Type B pancreatic cell (in vitro differentiated cells): Measurements from ENCODE around the gene NFATC2IP. TPM values are rescaled to one million over a fixed set of nuclear protein-coding genes. Genes with fewer than 3 reads are reported as not detected.

Experiments used
- DNase-seq: peaks from one replicate; pipeline ENCODE4 v3.0.0; 2021; ENCODE audit warnings: mixed read lengths; ENCODE audit not compliant: unreplicated experiment; ENCODE audit errors: extremely low spot score
- H3K27ac Mint-ChIP-seq: 2 replicates; pipeline ENCODE4 v1.8.0; 2021; ENCODE audit warnings: mild to moderate bottlenecking, mixed read lengths
- H3K27me3 Mint-ChIP-seq: 2 replicates; pipeline ENCODE4 v1.8.0; 2021; ENCODE audit warnings: mixed read lengths
- H3K36me3 Mint-ChIP-seq: 2 replicates; pipeline ENCODE4 v1.8.0; 2021; ENCODE audit warnings: mixed read lengths
- H3K4me1 Mint-ChIP-seq: one replicate; pipeline ENCODE4 v1.8.0; 2021; ENCODE audit warnings: mixed read lengths; ENCODE audit not compliant: unreplicated experiment
- H3K4me3 Mint-ChIP-seq: 2 replicates; pipeline ENCODE4 v1.8.0; 2021; ENCODE audit warnings: mild to moderate bottlenecking, mixed read lengths
- H3K9me3 Mint-ChIP-seq: 2 replicates; pipeline ENCODE4 v1.8.0; 2021; ENCODE audit warnings: mixed read lengths
- CTCF ChIP-seq: fragments of 200-600 bp; sonication (generic); conservative IDR thresholded peaks from 2 replicates; pipeline ENCODE4 v1.5.0; 2021; ENCODE audit warnings: antibody characterized with exemption, mild to moderate bottlenecking
- total RNA-seq: library from RNA; stranded (reverse); gene quantifications from 2 replicates; pipeline ENCODE4 v1.2.1, GENCODE V29; 2021; ENCODE audit warnings: low replicate concordance

The NFATC2IP gene
- total RNA-seq, 1 donor from 2014 or later = 64.4 TPM

- H3K27me3 Mint-ChIP-seq = no peaks in the 10 kb centered on the region
- peak; percentile 74 for TF ChIP-seq CTCF
- DNase-seq = no peak
These were observed 30.8 kb downstream of the NFATC2IP start for GRCh38 chr16:28981517-28981916.

GRCh38 chr16:28982418-28982817 is 31.7 kb downstream of the NFATC2IP start:
- no peak for TF ChIP-seq CTCF
- H3K27me3 Mint-ChIP-seq = no peaks in the 10 kb centered on the region
- peaks cover 15% of the 10 kb centered on the region for H3K36me3 Mint-ChIP-seq
- DNase-seq = no peak
- H3K27ac Mint-ChIP-seq = no peak overlapping the region
- peaks cover 4% of the 10 kb centered on the region for H3K9me3 Mint-ChIP-seq
- H3K4me1 Mint-ChIP-seq = no peaks in the 10 kb centered on the region
- no peak overlapping the region for H3K4me3 Mint-ChIP-seq

More at GRCh38 chr16:28981517-28981916, 30.8 kb downstream of the NFATC2IP start:
- no peaks in the 10 kb centered on the region for H3K9me3 Mint-ChIP-seq
- no peak overlapping the region for H3K27ac Mint-ChIP-seq
- peaks cover 10% of the 10 kb centered on the region for H3K36me3 Mint-ChIP-seq
- no peaks in the 10 kb centered on the region for H3K4me1 Mint-ChIP-seq
- no peak overlapping the region for H3K4me3 Mint-ChIP-seq

GRCh38 chr16:28982949-28983348 is 32.2 kb downstream of the NFATC2IP start:
- peaks cover 18% of the 10 kb centered on the region for H3K36me3 Mint-ChIP-seq

GRCh38 chr16:28983644-28984043 is 32.9 kb downstream of the NFATC2IP start:
- no peak overlapping the region for H3K4me3 Mint-ChIP-seq
- no peak for TF ChIP-seq CTCF
- DNase-seq = no peak
- peaks cover 4% of the 10 kb centered on the region for H3K9me3 Mint-ChIP-seq
- H3K36me3 Mint-ChIP-seq = peaks cover 18% of the 10 kb centered on the region
- no peaks in the 10 kb centered on the region for H3K27me3 Mint-ChIP-seq
- no peaks in the 10 kb centered on the region for H3K4me1 Mint-ChIP-seq
- no peak overlapping the region for H3K27ac Mint-ChIP-seq

More at GRCh38 chr16:28982949-28983348, 32.2 kb downstream of the NFATC2IP start:
- Mint-ChIP-seq H3K27me3 (no peaks in the 10 kb centered on the region), H3K27ac (no peak overlapping the region), H3K4me1 (no peaks in the 10 kb centered on the region), H3K9me3 (peaks cover 4% of the 10 kb centered on the region), H3K4me3 (no peak overlapping the region)
- TF ChIP-seq CTCF = no peak
- DNase-seq = no peak

- Mint-ChIP-seq H3K4me1 (no peaks in the 10 kb centered on the region), H3K4me3 (no peak overlapping the region), H3K9me3 (peaks cover 4% of the 10 kb centered on the region), H3K27ac (no peak overlapping the region), H3K27me3 (no peaks in the 10 kb centered on the region), H3K36me3 (peaks cover 18% of the 10 kb centered on the region)
- no peak for DNase-seq
- TF ChIP-seq CTCF = no peak
These were observed 33.4 kb downstream of the NFATC2IP start for GRCh38 chr16:28984091-28984490.

GRCh38 chr16:28984619-28985135 is 33.9 kb downstream of the NFATC2IP start, which contains the start of gene LAT:
Gene LAT, plus strand, starts transcription at chr16:28985052. Its CDS starts 366 bp downstream, at chr16:28985418.
- no peak for TF ChIP-seq CTCF
- H3K9me3 Mint-ChIP-seq = peaks cover 4% of the 10 kb centered on the region
- H3K4me3 Mint-ChIP-seq = no peak within 1 kb of the TSS
- H3K4me1 Mint-ChIP-seq = no peaks in the 10 kb centered on the region
- H3K27ac Mint-ChIP-seq = no peak within 1 kb of the TSS
- H3K27me3 Mint-ChIP-seq = no peaks in the 10 kb centered on the region
- peaks cover 18% of the 10 kb centered on the region for H3K36me3 Mint-ChIP-seq
- no peak for DNase-seq
